GM18868 (cell line): ENCODE data around the gene DSTN.

ENCODE experiments used
- ATAC-seq: cut with Tn5 transposase; IDR thresholded peaks from one replicate; pipeline ENCODE4 v1.9.1; 2021; ENCODE audit warnings: mild to moderate bottlenecking, moderate library complexity; ENCODE audit not compliant: unreplicated experiment

The DSTN gene

GRCh38 chr20:17622851-17623508, 53.1 kb downstream of the DSTN start:
- no peak for ATAC-seq

GRCh38 chr20:17624070-17624469, 54.2 kb downstream of the DSTN start:
- ATAC-seq = no peak

GRCh38 chr20:17624551-17625245, 54.8 kb downstream of the DSTN start:
- no peak for ATAC-seq

GRCh38 chr20:17625246-17626051, 55.6 kb downstream of the DSTN start:
- ATAC-seq = no peak

GRCh38 chr20:17626217-17627007, 56.5 kb downstream of the DSTN start:
- no peak for ATAC-seq

- ATAC-seq = no peak
Observed at GRCh38 chr20:17627101-17627955, 57.5 kb downstream of the DSTN start.

- ATAC-seq = no peak
Observed at GRCh38 chr20:17628101-17628841, 58.4 kb downstream of the DSTN start.

- ATAC-seq = no peak
Observed at GRCh38 chr20:17629025-17629424, 59.1 kb downstream of the DSTN start.

GRCh38 chr20:17629678-17630089, 59.8 kb downstream of the DSTN start:
- no peak for ATAC-seq

GRCh38 chr20:17630151-17630805, 60.4 kb downstream of the DSTN start:
- no peak for ATAC-seq

GRCh38 chr20:17630806-17631195, 60.9 kb downstream of the DSTN start:
- ATAC-seq = no peak

- ATAC-seq = no peak
Observed at GRCh38 chr20:17631576-17632319, 61.9 kb downstream of the DSTN start.

- no peak for ATAC-seq
Observed at GRCh38 chr20:17633221-17633849, 63.5 kb downstream of the DSTN start.

- no peak for ATAC-seq
Observed at GRCh38 chr20:17633850-17634500, 64.1 kb downstream of the DSTN start.

- no peak for ATAC-seq
Observed at GRCh38 chr20:17634661-17635331, 64.9 kb downstream of the DSTN start.

GRCh38 chr20:17635332-17636244, 65.7 kb downstream of the DSTN start:
- ATAC-seq = no peak
